ENCODE results near the gene FADS2. TPM values are rescaled to one million over a fixed set of nuclear protein-coding genes. Genes with fewer than 3 reads are reported as not detected.

The FADS2 gene
- total and polyA plus RNA-seq, 9 of the 15 experiments (the other 6 are each of a cell fraction or from before 2014, with no cell fraction given), result 2.9 to 42.8 (median 16.2) TPM

DNA sequence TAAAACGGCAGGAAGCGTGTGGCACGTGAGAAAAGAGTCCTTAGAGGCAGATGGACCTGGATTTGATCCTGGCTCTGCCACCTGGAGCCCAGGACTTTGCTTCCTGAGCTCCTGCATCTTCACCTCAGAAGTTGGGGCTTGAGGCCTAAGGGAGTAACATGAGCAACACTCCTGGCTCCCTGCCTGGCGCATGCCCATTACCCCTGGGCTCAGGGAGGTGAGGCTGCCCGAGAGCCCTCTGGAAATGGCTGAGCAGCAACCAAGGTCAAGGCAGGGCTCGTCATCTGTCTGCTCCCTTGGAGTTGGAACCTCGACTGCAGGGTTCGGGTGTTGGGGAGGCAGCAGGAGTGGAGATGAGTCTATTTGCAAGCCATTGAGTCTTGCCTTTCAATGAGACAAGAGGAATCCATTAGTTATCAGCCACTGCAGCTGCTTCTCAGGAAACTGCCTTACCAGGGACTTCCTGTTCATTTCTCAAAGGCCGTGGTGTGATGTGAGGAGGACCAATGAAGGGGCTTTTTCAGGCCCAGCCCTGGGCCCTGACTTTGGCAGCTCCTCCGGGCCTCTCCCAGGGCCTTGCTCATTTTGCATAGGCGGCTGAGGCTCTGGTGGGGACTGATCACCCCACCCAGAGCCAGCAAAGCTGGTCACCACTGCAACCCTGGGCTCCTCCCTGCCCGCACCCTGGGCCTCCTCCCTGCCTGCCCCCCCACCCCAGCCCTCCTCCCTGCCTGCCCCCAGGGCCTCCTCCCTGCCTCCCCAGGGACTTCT is 6.4 kb downstream of the FADS2 start (continued):
- TF ChIP-seq ZNF655 (CRISPR knock-in tag; IDR thresholded peaks at IDR 0.05) (0 out of 2 replicates have a peak, but pooled peaks have one; percentile 39), JUND (IDR thresholded peaks at IDR 0.05; ENCODE audit: borderline replicate concordance, low read depth, low read length) (peak; percentile 64), JUND (tag; IDR thresholded peaks at IDR 0.05; ENCODE audit: borderline replicate concordance, low read depth, low read length) (no peak; the same call in 1 of the 3 replicates), ZFX (CRISPR knock-in tag; IDR thresholded peaks at IDR 0.05) (peak; percentile 61), MAFK (IDR thresholded peaks at IDR 0.05; ENCODE audit: low read length) (0 out of 2 replicates have a peak, but pooled peaks have one; percentile 24), ZNF57 (CRISPR knock-in tag; IDR thresholded peaks at IDR 0.05) (no peak), ZNF134 (CRISPR knock-in tag; conservative IDR thresholded peaks at IDR 0.05) (peak; percentile 33; the same call in 1 of the 2 replicates), HLTF (IDR thresholded peaks at IDR 0.05) (0 out of 2 replicates have a peak, but pooled peaks have one; percentile 27), FOXK1 (CRISPR knock-in tag; IDR thresholded peaks at IDR 0.05; ENCODE audit: borderline replicate concordance) (no peak), DACH1 (IDR thresholded peaks at IDR 0.05; ENCODE audit: partially characterized antibody) (no peak), ZKSCAN1 (IDR thresholded peaks at IDR 0.05; ENCODE audit: low read depth, low read length) (peak; percentile 37; the same call in 1 of the 2 replicates), MTA2 (IDR thresholded peaks at IDR 0.05; ENCODE audit: low read depth) (peak; percentile 67; the same call in 1 of the 2 replicates), ZNF431 (CRISPR knock-in tag; IDR thresholded peaks at IDR 0.05) (no peak), PHB (CRISPR knock-in tag; IDR thresholded peaks at IDR 0.05) (0 out of 2 replicates have a peak, but pooled peaks have one; percentile 49), SUPT5H (IDR thresholded peaks at IDR 0.05) (peak; percentile 62; the same call in 1 of the 2 replicates), TARDBP (IDR thresholded peaks at IDR 0.05) (no peak), RAD21 (CRISPR knock-in tag; conservative IDR thresholded peaks at IDR 0.05 in 1 of 2, IDR thresholded peaks at IDR 0.05 in 1 of 2) (peak in 1 of 2 experiments; percentile 18; a peak in 2 of 4 replicates), CEBPG (CRISPR knock-in tag; IDR thresholded peaks at IDR 0.05) (peak; percentile 6; the same call in 1 of the 2 replicates), CEBPG (tag; conservative IDR thresholded peaks at IDR 0.05 in 1 of 2, IDR thresholded peaks at IDR 0.05 in 1 of 2) (no peak), SREBF1 (IDR thresholded peaks at IDR 0.05; ENCODE audit: borderline replicate concordance, low read depth, low read length) (peak; percentile 97), MTA3 (IDR thresholded peaks at IDR 0.05; ENCODE audit: borderline replicate concordance) (0 out of 2 replicates have a peak, but pooled peaks have one; percentile 38), KLF16 (IDR thresholded peaks at IDR 0.05) (peak; percentile 51; the same call in 1 of the 2 replicates)
- TF ChIP-seq, protein P1, sequence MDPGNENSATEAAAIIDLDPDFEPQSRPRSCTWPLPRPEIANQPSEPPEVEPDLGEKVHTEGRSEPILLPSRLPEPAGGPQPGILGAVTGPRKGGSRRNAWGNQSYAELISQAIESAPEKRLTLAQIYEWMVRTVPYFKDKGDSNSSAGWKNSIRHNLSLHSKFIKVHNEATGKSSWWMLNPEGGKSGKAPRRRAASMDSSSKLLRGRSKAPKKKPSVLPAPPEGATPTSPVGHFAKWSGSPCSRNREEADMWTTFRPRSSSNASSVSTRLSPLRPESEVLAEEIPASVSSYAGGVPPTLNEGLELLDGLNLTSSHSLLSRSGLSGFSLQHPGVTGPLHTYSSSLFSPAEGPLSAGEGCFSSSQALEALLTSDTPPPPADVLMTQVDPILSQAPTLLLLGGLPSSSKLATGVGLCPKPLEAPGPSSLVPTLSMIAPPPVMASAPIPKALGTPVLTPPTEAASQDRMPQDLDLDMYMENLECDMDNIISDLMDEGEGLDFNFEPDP (CRISPR knock-in tag; IDR thresholded peaks at IDR 0.05), result peak; percentile 77; the same call in 1 of the 2 replicates
